ENCODE data around the gene TMOD2.

Gene TMOD2

DNA sequence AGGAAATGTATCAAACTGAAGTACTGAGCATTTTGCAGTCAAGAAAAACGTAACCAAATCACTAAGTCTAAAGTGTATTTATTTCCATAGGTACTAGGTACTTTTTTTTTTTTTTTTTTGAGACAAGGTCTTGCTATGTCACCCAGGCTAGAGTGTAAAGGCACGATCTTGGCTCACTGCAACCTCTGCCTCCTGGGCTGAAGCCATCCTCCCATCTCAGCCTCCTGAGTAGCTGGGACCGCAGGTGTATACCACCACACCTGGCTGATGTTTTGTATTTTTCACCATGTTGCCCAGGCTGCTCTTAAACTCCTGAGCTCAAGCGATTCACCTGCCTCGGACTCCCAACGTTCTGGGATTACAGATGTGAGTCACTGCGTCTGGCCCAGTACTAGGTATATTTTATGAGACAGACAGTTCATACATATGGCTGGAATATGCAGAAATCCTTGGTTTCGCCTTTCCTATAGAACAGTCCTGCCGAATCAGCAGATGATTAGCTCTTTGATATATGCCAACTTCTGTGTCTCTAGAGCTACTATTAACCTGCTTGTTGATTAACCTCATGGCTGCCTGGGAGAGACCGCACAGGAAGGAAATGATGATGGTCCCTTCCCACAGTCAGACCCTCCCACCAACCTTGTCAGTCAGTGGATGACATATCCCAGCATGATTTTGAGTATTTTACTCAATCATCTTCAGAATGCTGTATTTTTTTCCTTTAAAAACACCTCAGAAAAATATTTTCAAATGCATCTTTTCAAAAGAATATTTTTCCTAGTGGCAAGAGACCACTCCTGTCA is 110.4 kb downstream of the TMOD2 start:
- no peak for DNase-seq (ENCODE audit: low read depth)

DNA sequence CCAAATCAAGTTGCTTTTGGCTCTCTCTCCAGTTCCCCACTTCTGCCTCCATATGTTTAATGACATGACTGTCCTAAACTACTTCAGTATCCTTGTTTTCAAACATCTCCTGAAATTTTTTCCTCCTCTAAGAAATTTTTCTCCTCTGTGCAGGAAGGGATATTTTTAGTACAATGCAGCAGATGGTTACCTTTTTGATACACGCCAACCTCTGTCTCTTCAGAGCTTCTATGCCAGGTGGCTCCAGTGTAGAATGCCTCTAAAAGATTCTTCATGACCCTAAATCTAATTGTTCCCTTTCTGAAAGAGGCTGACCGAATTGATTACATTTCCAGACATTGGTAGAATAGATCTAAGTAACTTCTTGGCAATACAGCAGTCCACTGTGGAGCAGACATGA is 111.7 kb downstream of the TMOD2 start:
- DNase-seq (ENCODE audit: low read depth) = no peak

DNA sequence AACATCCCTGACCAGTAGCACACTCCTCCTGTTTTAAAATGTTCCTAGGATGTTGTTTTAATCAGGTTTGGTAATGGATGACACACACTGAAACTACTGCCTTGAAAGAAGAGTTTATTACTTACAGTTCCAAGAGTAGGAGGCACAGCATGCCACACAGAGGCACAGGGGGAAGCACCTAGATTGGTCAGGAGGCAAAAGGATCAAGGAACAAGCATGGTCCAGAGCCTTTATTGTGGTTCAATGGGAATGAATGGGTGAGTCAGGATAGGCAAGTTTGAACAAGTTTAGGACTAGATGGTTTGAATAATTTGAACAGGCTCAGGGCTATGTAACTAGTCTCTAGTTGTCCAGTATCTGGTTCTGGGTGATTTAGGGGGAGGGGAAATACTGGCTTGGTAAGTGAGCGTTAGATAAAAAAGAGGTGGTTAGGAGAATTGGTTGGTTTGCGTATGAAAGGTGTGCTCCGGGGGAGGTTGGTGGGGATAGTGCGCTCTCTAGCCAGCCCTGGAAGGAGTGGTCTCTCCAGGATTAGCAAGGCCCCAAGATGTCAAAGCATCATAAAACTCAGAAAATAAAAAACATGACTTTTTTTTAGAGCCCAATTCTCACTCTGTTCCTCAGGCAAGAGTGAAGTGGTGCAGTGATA is 113.1 kb downstream of the TMOD2 start:
- DNase-seq (ENCODE audit: low read depth) = peak; percentile 52

GRCh38 chr15:51865317-51865716 is 113.9 kb downstream of the TMOD2 start:
- DNase-seq (ENCODE audit: low read depth) = no peak

Data from iris pigment epithelial cell (primary cell).